T-cell (primary cell): ENCODE measurements around the gene SRGAP1. TPM values are rescaled to one million over a fixed set of nuclear protein-coding genes. Genes with fewer than 3 reads are reported as not detected.

Experiments used
- ATAC-seq, 4 experiments: fragments of 200-7000 bp in 3 of 4; fragments of 150-1000 bp in 1 of 4; cut with Tn5 transposase; replicated peaks in 1 of 4; 1 replicate in 3 of 4; 2 replicates in 1 of 4; pipeline ENCODE4 v1.10.0; 2021; ENCODE audit warnings: moderate library complexity in 3 of 4, mild to moderate bottlenecking in 2 of 4, moderate number of reproducible peaks in 1 of 4
- CTCF ChIA-PET, 2 donors: fragments of 300-600 bp; sonication (Branson Sonifier 250); formaldehyde crosslinking; loops; one replicate each; lab custom pipeline; 2022; ENCODE audit warnings: antibody characterized with exemption in 2 of 2; lab: Charles Lee
- POLR2A ChIA-PET, 2 donors: fragments of 300-600 bp; sonication (Branson Sonifier 250); formaldehyde crosslinking; loops; one replicate each; lab custom pipeline; 2022; ENCODE audit warnings: antibody characterized with exemption in 2 of 2; lab: Charles Lee
- DNase-seq, 35 experiments: peaks; one replicate each; pipeline versions ENCODE4 v3.0.0 to v3.0.0-alpha.2; 2013 to 2023
- H3K27ac ChIP-seq: one replicate; pipeline ENCODE4 v1.5.1; 2013; ENCODE audit warnings: low read length
- H3K27me3 ChIP-seq, 2 experiments: replicated peaks in 1 of 2; 1 replicate in 1 of 2; 2 replicates in 1 of 2; pipeline versions ENCODE4 v1.6.1 to v1.7.0; 2013; ENCODE audit warnings: low read length in 1 of 2, mixed read lengths in 1 of 2; ENCODE audit not compliant: control insufficient read depth in 2 of 2, insufficient read depth in 2 of 2; ENCODE audit errors: extremely low read depth in 1 of 2
- H3K36me3 ChIP-seq, 2 donors: 1 replicate in 1 of 2; 2 replicates in 1 of 2; pipeline versions ENCODE4 v1.6.1 to v1.7.0; 2013; ENCODE audit warnings: low read length in 1 of 2; ENCODE audit not compliant: control insufficient read depth in 2 of 2, insufficient read depth in 1 of 2; ENCODE audit errors: extremely low read depth in 1 of 2
- H3K4me1 ChIP-seq, 2 experiments: 1 replicate in 1 of 2; 2 replicates in 1 of 2; pipeline versions ENCODE4 v1.6.1 to v1.7.0; 2013; ENCODE audit warnings: low read length in 2 of 2, mixed read lengths in 1 of 2; ENCODE audit not compliant: insufficient read depth in 2 of 2, control insufficient read depth in 1 of 2; ENCODE audit errors: extremely low read depth in 1 of 2
- H3K4me3 ChIP-seq, 2 donors: 1 replicate in 1 of 2; 2 replicates in 1 of 2; pipeline versions ENCODE4 v1.5.1 to v1.7.0; 2013; ENCODE audit warnings: mild to moderate bottlenecking in 2 of 2, low read length in 1 of 2, moderate library complexity in 1 of 2; ENCODE audit not compliant: control insufficient read depth in 1 of 2; ENCODE audit errors: extremely low read depth in 1 of 2
- H3K9me3 ChIP-seq: 2 replicates; pipeline ENCODE4 v1.7.0; 2013
- H3K27ac Mint-ChIP-seq, 2 donors: one replicate each; pipeline ENCODE4 v1.8.0; 2020 to 2021; ENCODE audit warnings: mild to moderate bottlenecking in 2 of 2, mixed read lengths in 2 of 2
- H3K27me3 Mint-ChIP-seq, 2 donors: one replicate each; pipeline ENCODE4 v1.8.0; 2021 to 2022; ENCODE audit warnings: mixed read lengths in 2 of 2
- H3K36me3 Mint-ChIP-seq: one replicate; pipeline ENCODE4 v1.8.0; 2021; ENCODE audit warnings: mixed read lengths
- H3K4me1 Mint-ChIP-seq, 3 donors: one replicate each; pipeline ENCODE4 v1.8.0; 2020 to 2022; ENCODE audit warnings: mixed read lengths in 3 of 3, mild to moderate bottlenecking in 1 of 3
- H3K4me3 Mint-ChIP-seq, 3 donors: one replicate each; pipeline ENCODE4 v1.8.0; 2020 to 2022; ENCODE audit warnings: mild to moderate bottlenecking in 3 of 3, mixed read lengths in 3 of 3, moderate library complexity in 3 of 3
- H3K9me3 Mint-ChIP-seq, 3 donors: one replicate each; pipeline ENCODE4 v1.8.0; 2020 to 2022; ENCODE audit warnings: mixed read lengths in 3 of 3
- WGBS: methylation state at CpG from one replicate; pipeline ENCODE4 v1.1.5; 2013; ENCODE audit warnings: missing lambda C conversion rate; ENCODE audit not compliant: insufficient coverage; 5-methylcytosine and 5-hydroxymethylcytosine counted together
- total RNA-seq, 35 experiments: library from RNA in 6 of 35; stranded (reverse) in 6 of 35; fragments of 120-200 nt in 1 of 35; gene quantifications; one replicate each; pipeline versions ENCODE4 v1.2.1 to v1.2.4 and lab custom pipeline; 2013 to 2026

SRGAP1 gene
- total RNA-seq, 5 donors from 2014 or later (not counting 1 experiment from before 2014, with no cell fraction given) = 0.07 to 0.38 (median 0.17) TPM; not detected in 1

DNA sequence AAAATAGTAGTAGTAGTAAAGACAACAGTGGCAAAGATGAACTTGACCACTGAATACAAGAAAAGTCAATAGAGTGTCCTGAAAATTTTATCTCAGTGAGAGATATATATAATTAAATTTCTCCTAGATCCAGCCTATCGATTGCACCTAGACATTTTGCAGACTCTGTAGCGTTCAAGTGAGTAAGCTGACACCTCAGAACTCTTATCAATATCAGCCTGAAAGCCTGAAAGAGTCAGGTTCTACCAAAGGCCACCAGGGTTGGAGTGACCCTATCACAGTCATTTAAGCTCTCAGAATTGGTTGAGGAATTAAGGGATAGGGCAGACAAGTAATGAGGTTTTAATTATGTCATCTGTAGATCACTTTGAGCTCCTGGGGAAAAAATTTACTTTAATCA, 174.6 kb downstream of the SRGAP1 start:
- H3K4me3 Mint-ChIP-seq = no peak overlapping the region
- H3K36me3 Mint-ChIP-seq = no peaks in the 10 kb centered on the region
- DNase-seq (no peak), ATAC-seq (no peak)
- Histone ChIP-seq H3K9me3 (no peaks in the 10 kb centered on the region), H3K27ac (no peak overlapping the region), H3K4me1 (no peaks in the 10 kb centered on the region), H3K27me3 (no peaks in the 10 kb centered on the region), H3K36me3 (no peaks in the 10 kb centered on the region), H3K4me3 (no peak overlapping the region)
- H3K9me3 Mint-ChIP-seq = no peaks in the 10 kb centered on the region
- H3K27me3 Mint-ChIP-seq = peaks cover 0 to 11% of the 10 kb centered on the region in 2 donors
- ChIA-PET CTCF (no interaction called here), POLR2A (no interaction called here)
- WGBS = no CpG with 5 or more reads among the region's 2 CpGs
- no peaks in the 10 kb centered on the region for H3K4me1 Mint-ChIP-seq
- H3K27ac Mint-ChIP-seq = no peak overlapping the region

DNA sequence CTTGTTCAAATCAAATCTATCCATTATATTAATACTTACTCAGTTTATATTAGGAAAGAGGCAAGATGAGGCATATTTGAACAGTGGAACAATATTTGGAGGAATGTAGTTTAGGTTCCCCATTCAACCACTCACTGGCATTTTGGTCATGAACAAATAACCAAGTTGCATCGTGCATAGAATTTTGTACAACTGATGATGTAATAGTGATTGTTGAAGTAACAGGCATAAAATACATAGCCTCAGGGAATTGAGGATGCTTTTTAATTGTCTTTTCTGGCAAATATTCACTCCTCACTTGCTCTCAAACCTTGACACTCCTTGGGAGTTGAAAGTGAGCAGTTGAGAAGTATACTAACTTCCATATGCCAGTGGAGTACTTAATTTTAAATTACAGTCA, 175.2 kb downstream of the SRGAP1 start:
- no peak for ATAC-seq
- H3K4me3 Mint-ChIP-seq = no peak overlapping the region

DNA sequence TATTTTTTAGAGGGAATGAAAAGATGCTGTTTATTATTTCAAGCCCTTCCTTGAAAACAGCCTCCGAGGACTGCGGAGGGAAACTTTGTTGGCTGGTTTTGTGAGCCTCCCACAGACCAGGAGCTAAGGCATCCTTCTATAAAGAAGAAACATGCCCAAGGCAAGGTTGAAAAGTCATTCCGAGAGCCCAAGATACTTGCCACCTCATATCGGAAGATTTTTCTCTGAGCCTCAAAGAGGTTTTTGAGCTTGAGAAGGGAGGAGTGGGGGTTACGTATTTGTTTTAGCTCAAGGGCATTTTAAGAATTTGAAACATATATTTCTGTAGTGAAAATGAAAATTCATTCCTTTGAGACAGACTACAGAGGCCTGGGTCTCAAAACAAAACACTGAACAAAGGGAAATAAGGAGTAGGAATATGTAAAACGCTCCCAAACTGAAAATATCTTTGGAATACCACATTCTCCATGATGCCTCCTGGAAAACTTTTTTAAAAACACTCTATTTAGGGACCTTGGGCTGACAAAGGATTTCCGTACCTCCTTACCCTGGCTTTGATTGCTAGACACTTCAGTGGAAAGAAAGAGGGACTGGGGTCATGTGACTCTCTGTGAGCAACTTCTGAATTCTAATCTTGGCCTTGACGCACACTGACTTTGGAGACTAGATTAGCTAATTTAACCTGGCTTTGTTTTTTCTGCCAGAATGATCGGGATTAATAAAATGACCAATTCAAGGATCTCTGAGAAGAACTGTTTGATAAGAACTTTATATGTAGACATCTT, 180.9 kb downstream of the SRGAP1 start:
- no peaks in the 10 kb centered on the region for H3K9me3 Mint-ChIP-seq
- H3K4me3 Mint-ChIP-seq = no peak overlapping the region
- H3K36me3 Mint-ChIP-seq = no peaks in the 10 kb centered on the region
- Histone ChIP-seq H3K4me1 (no peaks in the 10 kb centered on the region), H3K27me3 (no peaks in the 10 kb centered on the region), H3K9me3 (no peaks in the 10 kb centered on the region), H3K36me3 (no peaks in the 10 kb centered on the region), H3K4me3 (no peak overlapping the region), H3K27ac (no peak overlapping the region)
- H3K4me1 Mint-ChIP-seq = peaks cover 0 to 3% (median 0%) of the 10 kb centered on the region in 3 donors
- WGBS = no CpG with 5 or more reads among the region's 9 CpGs
- ChIA-PET CTCF (interaction anchor here in 1 of 2 donors (1.1 kb wide), 1 partner anchor 70 kb away, joined by 3 read pairs; no protein-coding TSS in a partner anchor), POLR2A (no interaction called here)
- peaks cover 3 to 10% of the 10 kb centered on the region in 2 donors for H3K27me3 Mint-ChIP-seq
- DNase-seq (no peak), ATAC-seq (no peak)
- H3K27ac Mint-ChIP-seq = no peak overlapping the region

More for the DNA sequence above, 175.2 kb downstream of the SRGAP1 start:
- no peak overlapping the region for H3K27ac ChIP-seq
- H3K9me3 ChIP-seq = no peaks in the 10 kb centered on the region
- H3K4me1 Mint-ChIP-seq = no peaks in the 10 kb centered on the region
- H3K27ac Mint-ChIP-seq = no peak overlapping the region
- DNase-seq = no peak
- no peaks in the 10 kb centered on the region for H3K9me3 Mint-ChIP-seq
- H3K36me3 Mint-ChIP-seq = no peaks in the 10 kb centered on the region
- no peaks in the 10 kb centered on the region for H3K36me3 ChIP-seq
- H3K4me3 ChIP-seq = no peak overlapping the region
- H3K27me3 Mint-ChIP-seq = peaks cover 0 to 11% of the 10 kb centered on the region in 2 donors
- CTCF ChIA-PET = no interaction called here
- no CpG with 5 or more reads among the region's 1 CpG for WGBS
- H3K27me3 ChIP-seq = no peaks in the 10 kb centered on the region
- POLR2A ChIA-PET = no interaction called here
- H3K4me1 ChIP-seq = no peaks in the 10 kb centered on the region

DNA sequence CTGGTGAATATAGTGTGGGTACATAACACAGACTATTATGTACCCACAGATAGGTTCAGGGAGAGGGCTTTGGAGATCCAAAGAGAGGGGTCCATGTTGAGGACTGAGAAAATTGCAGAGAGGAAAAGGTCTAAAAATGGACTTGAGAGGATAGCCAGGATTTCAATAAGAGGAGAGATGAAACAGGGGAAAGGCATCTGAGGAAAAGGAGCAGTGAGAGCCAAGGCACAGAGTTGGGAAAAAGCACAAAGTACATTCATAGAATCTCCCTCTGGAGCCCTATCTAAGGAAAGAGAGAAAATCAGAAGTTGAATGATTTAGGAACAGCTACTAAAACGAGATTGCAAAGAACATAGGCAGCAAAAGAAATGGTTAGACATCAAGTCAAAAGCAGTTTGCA, 182.8 kb downstream of the SRGAP1 start:
- Mint-ChIP-seq H3K4me1 (peaks cover 0 to 3% (median 0%) of the 10 kb centered on the region in 3 donors), H3K36me3 (no peaks in the 10 kb centered on the region), H3K27ac (no peak overlapping the region), H3K27me3 (peaks cover 3 to 10% of the 10 kb centered on the region in 2 donors), H3K4me3 (no peak overlapping the region), H3K9me3 (no peaks in the 10 kb centered on the region)
- Histone ChIP-seq H3K4me3 (no peak overlapping the region), H3K27ac (no peak overlapping the region), H3K4me1 (no peaks in the 10 kb centered on the region), H3K9me3 (no peaks in the 10 kb centered on the region), H3K36me3 (no peaks in the 10 kb centered on the region), H3K27me3 (peaks cover 0 to 3% of the 10 kb centered on the region in 2 experiments)
- ChIA-PET CTCF (no interaction called here), POLR2A (interaction anchor here in 1 of 2 donors (0.6 kb wide), 1 partner anchor 496 kb away, joined by 3 read pairs; no protein-coding TSS in a partner anchor)
- no CpG with 5 or more reads among the region's 1 CpG for WGBS
- DNase-seq (no peak), ATAC-seq (no peak)

DNA sequence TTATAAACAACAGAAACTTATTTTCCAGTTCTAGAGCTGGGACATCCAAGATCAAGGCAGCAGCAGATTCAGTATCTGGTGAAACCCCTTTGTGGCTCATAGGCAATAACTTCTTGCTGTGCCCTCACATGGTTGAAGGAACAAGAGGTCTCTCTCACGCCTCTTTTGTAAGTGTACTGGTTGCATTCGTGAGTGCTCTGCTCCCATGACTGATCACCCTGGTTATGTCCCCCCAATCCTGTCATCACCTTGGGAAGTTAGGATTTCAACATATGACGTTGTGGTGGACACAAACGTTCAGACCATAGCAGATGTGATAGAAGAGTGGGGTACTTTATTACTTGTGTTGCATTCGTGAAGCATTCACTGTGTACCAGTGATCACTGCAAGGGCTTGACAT, 184.0 kb downstream of the SRGAP1 start:
- WGBS = 100% methylated on average over 1 of the region's 5 CpGs
- peaks cover 0 to 4% of the 10 kb centered on the region in 2 experiments for H3K27me3 ChIP-seq
- H3K4me3 ChIP-seq = no peak overlapping the region
- H3K4me3 Mint-ChIP-seq = no peak overlapping the region
- no peaks in the 10 kb centered on the region for H3K4me1 ChIP-seq
- H3K27ac Mint-ChIP-seq = no peak overlapping the region
- H3K36me3 Mint-ChIP-seq = no peaks in the 10 kb centered on the region
- ATAC-seq (no peak), DNase-seq (no peak)
- H3K36me3 ChIP-seq = no peaks in the 10 kb centered on the region
- H3K4me1 Mint-ChIP-seq = peaks cover 0 to 3% (median 0%) of the 10 kb centered on the region in 3 donors
- H3K27ac ChIP-seq = no peak overlapping the region
- no peaks in the 10 kb centered on the region for H3K9me3 ChIP-seq
- ChIA-PET POLR2A (no interaction called here), CTCF (no interaction called here)
- peaks cover 3 to 4% of the 10 kb centered on the region in 2 donors for H3K27me3 Mint-ChIP-seq
- no peaks in the 10 kb centered on the region for H3K9me3 Mint-ChIP-seq

DNA sequence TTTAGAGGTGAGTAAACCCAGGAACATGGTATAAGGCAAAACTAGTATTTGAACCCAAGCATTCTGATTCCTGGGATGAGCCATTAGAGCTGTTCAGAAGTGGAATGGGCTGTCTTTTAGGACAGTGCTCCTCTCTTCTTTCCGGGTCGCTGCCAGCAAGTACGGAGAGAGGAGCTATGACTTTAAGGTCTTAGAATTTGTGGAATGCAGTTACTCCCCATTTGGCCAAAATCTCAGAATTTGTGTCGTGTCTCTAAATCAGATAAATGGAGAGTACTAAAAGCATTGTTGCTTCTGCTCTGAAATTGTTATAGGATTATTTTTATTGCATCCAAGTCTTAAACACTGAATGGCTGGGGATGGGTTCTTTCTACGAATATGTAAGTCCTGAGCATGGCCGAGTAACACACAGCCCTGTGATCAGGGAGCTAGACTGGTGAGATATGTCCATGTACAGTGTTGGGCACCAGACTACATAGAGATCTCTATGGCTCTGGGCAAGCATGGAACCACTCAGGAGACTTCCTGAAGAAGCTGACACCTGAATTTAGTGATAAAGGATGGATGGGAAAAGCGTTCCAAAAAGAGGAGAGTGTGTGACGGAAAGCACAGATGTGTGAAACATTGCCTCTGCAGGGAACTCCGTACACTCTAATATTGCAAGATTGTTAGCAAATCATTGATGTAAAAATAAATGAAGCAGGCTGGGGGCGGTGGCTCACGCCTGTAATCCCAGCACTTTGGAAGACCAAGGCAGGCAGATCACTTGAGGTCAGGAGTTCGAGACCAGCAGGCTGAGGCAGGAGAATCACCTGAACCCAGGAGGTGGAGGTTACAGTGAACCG, 184.7 kb downstream of the SRGAP1 start:
- Mint-ChIP-seq H3K27ac (no peak overlapping the region), H3K4me1 (peaks cover 0 to 3% (median 0%) of the 10 kb centered on the region in 3 donors), H3K4me3 (no peak overlapping the region), H3K9me3 (no peaks in the 10 kb centered on the region), H3K27me3 (peaks cover 3 to 4% of the 10 kb centered on the region in 2 donors), H3K36me3 (no peaks in the 10 kb centered on the region)
- 86% methylated on average over 5 of the region's 13 CpGs for WGBS
- Histone ChIP-seq H3K4me3 (no peak overlapping the region), H3K4me1 (no peaks in the 10 kb centered on the region), H3K27me3 (peaks cover 0 to 4% of the 10 kb centered on the region in 2 experiments), H3K9me3 (no peaks in the 10 kb centered on the region), H3K27ac (no peak overlapping the region), H3K36me3 (no peaks in the 10 kb centered on the region)
- ChIA-PET CTCF (no interaction called here), POLR2A (no interaction called here)
- ATAC-seq (no peak), DNase-seq (no peak)
